ENCODE results near the gene CEP250.

GRCh38 chr20:35556871-35557270, 101.5 kb downstream of the CEP250 start:
- TF ChIP-seq EZH2phosphoT487 (IDR thresholded peaks at IDR 0.05; ENCODE audit: borderline replicate concordance, low read length) (no peak), CTCF (IDR thresholded peaks at IDR 0.05; ENCODE audit: low read depth, low read length, poor library complexity, severe bottlenecking) (no peak)

Measured in DOHH2 (cell line).